Stimulated activated CD8-positive, alpha-beta memory T cell treated with anti-CD3 and anti-CD28 coated beads, Interleukin-4, amount 100 ng/mL, for 4 hours (primary cell): ENCODE measurements around the gene ROR1.
"Not testable (repeated sequence)": the region's sequence is repeated elsewhere in the genome, so short reads cannot be mapped to it uniquely, and the experiment has no call there.

ENCODE experiments used
- DNase-seq, 2 donors: peaks; one replicate each; pipeline ENCODE4 v3.0.0-alpha.2; 2020; ENCODE audit warnings: low read depth in 2 of 2, low spot score in 1 of 2

Gene ROR1

DNA sequence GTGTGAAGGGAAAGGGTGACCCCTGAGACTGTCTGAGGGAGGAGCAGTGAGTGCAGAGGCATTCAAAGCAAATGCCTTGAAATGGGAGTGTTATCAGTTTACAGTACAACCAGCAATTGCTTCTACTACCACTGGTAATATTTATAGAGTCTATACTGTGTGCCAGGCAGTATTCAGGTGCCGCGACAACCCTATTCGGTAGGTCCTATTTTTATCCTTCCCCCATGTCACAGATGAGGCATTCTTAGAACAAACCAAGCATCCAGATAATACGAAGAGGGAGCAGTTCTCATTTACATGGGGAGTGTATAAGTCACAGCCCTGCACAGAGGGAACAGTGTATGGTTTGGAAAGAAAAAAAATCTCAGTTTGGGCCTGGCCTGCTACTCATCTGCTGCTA, 18.3 kb downstream of the ROR1 start:
- no peak for DNase-seq

DNA sequence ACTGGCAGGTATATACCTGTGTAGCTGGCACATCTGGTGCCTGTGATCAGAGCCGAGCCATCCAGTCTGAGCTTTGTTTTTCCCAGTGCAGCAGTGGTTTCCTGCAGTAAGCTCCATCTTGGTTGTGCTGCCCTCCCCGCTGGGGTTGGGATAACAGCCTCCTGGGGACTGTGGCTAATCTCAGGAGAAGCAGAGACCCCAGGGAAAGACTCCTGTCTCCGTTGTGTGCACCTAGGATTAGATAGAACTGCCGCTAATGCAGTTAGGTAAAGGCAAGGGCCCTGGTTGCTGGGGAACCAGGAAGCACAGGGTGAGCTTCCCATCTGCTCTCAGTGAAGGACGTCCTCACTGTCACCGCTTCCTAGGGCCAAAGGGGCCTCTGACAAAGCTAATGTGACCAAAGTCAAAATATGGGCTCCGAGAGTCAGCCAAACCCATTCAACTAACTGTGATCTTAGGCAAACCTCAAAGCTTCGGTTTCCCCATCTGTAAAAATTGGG, 20.0 kb downstream of the ROR1 start:
- no peak for DNase-seq

- no peak for DNase-seq
These were observed 20.5 kb downstream of the ROR1 start for GRCh38 chr1:63794354-63794753.

DNA sequence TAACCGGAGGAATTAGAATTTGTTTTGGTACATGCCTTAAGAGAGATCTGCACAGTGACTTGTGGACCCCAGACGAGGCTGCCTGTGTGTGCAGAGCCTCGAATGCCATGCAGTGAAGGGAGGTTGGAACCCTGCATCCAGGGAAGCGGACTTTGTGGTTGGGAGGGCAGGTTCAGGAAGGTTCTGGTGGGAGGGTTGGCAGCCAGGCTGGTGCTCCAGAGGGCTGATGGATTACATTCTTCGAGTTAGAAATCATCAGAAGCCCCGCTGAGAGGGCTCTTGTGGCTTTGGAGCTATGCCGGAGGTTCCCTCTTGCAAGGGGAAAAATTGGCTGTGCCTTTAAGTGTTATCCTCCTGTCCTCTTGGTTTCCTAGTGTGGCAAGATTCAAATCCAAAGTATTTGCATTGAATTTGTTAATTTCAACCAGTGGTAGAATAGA, 21.1 kb downstream of the ROR1 start:
- no peak for DNase-seq

- DNase-seq = no peak
These were observed 21.6 kb downstream of the ROR1 start for GRCh38 chr1:63795455-63795854.

DNA sequence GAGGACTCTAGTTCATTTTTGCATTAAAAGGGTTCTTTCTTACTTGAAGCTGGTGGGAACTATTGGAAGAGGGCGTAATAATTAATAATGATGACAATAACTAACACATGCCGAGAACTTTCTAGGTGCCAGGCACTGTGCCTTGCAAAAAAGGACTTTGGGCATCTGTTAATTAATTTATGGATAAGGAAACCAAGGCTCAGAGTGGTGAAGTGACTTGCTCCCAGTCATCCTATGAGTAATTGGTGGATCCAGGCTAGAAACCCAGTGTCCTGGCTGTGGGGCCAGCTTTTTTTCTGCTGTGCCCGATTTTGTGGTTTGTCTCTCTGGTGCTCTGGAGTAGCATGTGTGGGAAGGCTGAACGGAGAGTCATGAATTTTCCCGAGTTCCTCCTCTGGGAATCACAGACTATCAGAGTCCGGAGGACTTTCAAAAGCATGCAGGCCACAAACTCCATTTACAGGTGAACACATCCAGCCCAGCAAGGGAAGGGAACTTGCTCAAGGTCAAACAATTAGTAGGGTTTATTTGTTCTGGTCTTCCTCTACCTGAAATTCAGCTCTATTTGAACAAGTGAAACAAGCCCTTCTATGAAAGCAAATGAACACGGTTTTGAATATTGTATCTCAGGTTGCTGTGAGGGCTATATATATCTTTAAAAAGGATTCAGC, 23.4 kb downstream of the ROR1 start:
- no peak for DNase-seq

GRCh38 chr1:63798284-63798683, 24.5 kb downstream of the ROR1 start:
- no peak for DNase-seq

DNA sequence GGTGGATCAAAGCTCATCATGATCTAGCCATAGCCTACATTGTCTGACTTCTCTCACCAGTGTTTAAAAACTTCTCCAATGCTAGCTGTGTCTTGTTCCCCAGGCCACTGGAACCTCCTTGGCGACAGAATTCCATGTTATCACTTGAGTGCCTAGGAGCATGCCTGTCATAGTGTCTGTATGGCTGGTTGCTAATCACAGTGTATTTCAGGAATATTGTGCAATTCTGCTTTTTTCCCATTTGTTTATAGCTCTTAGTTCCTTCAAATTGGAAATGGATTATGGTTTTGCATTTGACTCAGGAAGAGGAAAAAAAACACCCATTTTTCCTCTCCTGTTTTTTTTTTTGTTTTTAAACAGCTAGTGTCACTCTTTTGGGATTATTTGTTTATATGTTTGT, 25.5 kb downstream of the ROR1 start:
- DNase-seq = no peak

DNA sequence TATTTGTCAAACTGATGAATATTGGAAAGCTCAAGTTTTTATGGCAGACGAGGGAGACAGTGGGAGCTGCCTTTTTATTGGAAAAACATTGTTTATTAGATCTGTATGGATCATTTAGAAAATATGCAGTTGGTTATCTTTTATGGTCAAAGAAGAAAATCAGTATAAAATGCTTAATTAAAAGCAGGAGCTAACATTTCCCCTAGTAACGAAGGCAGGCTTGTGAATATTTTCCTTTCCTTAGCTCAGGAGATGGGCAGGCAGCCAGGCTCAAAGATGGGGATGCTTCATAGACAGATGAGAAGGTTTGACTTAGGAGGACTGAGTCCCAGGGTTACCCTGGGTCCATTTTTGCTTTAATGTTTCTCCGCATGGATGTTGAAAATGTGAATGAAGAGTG, 26.0 kb downstream of the ROR1 start:
- DNase-seq = no peak

DNA sequence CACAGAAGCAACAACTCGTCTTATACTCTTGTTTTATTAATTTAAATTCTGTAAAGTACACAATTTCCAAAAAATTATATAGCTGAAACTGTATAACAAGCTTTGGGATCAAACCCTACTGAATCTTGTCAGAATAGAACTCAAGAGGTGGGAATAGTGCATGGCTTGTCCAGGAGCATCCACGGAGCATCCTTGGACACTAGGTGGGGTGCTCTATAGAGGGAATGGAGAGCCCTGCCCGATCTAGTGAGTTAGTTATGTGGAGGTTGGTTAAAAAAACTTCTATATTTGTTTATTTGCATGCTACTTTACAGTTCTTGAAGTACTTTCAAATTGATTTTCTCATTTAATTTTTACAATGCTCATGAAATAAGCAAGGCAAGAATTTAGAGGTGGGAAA, 28.3 kb downstream of the ROR1 start:
- no peak for DNase-seq

GRCh38 chr1:63804829-63805484, 31.1 kb downstream of the ROR1 start:
- no peak for DNase-seq

DNA sequence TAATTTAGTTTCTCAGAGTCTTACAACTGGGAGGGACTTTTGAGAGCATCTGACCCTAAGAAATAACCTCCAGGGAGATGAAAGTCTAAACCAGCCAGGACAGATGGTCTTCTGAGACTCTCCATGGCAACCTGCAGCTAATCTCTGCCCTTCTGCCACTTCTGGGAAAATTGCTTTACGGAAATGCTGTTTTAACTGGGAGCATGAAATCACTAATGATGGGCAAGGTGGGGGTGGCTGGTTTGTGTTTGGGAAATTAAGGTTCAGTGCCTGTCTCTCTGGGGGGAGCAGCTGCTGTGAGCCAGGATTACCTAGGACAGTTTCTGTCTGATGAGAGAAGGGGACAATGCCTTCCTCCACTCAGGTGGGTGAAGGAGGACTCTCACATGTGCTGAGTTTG, 33.2 kb downstream of the ROR1 start:
- no peak for DNase-seq

DNA sequence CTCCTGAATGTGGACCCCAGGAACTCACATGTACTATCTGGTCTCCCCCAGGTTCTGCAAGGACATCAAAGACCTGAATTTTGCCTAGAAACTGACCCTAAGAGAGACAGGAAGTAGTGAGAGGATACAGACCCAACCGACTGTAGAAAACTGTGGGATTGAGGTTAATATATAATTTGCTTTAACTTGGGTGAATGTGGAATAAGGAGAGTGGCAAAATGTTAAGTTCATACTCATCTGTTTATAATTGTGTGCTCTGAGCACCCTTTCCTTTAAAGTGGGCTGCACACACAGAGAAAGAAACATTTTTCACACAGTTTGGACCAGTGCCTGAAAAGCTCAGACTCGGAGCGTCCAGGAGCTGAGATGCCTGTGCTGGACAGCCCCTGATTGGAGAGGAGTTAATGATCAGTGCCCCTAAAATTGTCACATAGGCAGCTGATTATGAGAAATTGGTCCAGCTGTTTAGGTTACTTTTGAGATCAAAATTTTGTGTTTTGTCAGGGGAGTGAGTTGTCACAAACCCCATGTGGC, 37.2 kb downstream of the ROR1 start:
- no peak for DNase-seq

- no peak for DNase-seq
These were observed 38.4 kb downstream of the ROR1 start for GRCh38 chr1:63812071-63812700.

GRCh38 chr1:63813829-63814277, 40.0 kb downstream of the ROR1 start:
- no peak for DNase-seq

DNA sequence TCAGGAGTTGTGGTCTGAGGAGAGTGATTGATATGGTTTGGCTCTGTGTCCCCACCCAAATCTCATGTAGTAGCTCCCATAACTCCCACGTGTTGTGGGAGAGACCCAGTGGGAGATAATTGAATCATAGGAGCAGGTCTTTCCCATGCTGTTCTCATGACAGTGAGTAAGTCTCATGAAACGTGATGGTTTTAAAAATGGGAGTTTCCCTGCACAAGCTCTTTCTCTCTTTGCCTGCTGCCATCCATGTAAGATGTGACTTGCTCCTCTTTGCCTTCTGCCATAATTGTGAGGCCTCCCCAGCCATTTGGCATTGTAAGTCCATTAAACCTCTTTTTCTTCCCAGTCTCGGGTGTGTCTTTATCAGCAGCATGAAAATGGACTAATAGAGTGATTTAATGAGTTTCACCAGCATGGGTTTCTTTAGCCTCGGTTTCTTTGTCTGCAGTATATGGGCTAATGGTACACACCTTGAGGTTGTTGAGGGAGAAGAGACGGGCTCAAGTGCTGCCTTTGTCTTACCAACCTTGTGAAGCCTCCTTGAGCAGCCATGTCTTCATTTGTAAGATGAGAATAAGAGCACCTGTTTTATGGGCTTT, 42.5 kb downstream of the ROR1 start:
- not testable (repeated sequence) for DNase-seq

DNA sequence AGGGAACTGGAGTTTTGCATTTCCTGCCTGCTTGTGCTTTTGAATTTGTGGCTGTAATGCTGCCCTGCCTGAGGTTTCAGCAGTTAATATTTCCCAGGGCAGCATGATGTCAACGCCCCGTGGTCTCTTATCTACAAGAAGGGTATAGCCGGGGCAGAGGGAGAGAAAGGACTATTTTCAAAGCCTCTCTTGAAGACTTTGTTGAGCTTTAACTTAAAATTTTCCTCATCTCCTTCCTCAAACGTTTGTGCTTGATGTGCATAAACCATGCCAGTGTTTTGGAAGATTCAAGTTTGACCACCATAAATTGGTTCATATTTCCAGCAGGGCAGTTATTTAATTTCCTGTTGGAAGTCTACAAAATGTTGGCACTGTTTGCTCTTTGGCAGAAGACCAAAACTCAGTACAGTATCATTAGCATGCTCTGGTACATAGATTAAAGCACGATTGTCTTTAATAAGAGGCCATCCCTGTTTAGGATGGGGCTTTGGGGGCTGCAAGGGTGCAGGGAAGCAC, 43.4 kb downstream of the ROR1 start:
- no peak for DNase-seq

- DNase-seq = no peak
These were observed 43.9 kb downstream of the ROR1 start for GRCh38 chr1:63817700-63818099.

- DNase-seq = no peak
These were observed 44.9 kb downstream of the ROR1 start for GRCh38 chr1:63818567-63819325.

- no peak for DNase-seq
These were observed 46.0 kb downstream of the ROR1 start for GRCh38 chr1:63819795-63820194.
